GM12878 (cell line): ENCODE measurements around the gene TDRD5. TPM values are rescaled to one million over a fixed set of nuclear protein-coding genes. Genes with fewer than 3 reads are reported as not detected.

ENCODE experiments used
- ATAC-seq: fragments of 200-7000 bp; cut with Tn5 transposase; 3 replicates; pipeline ENCODE4 v1.9.1; 2020; ENCODE audit warnings: mild to moderate bottlenecking, moderate library complexity
- BruUV-seq: library from RNA; stranded (reverse); fragments of 400-500 nt; replicated peaks from 2 replicates; lab custom pipeline; 2021; lab: Mats Ljungman, UMichigan
- CTCF ChIA-PET: fragments of 300-600 bp; sonication (Branson Sonifier 250); formaldehyde crosslinking; extraction: SDS; loops from one replicate; lab custom pipeline; 2021; ENCODE audit warnings: inconsistent platforms; lab: Yijun Ruan, JAX
- POLR2A ChIA-PET: fragments of 350-600 bp; formaldehyde crosslinking; extraction: SDS; loops from one replicate; lab custom pipeline; 2021; ENCODE audit warnings: inconsistent platforms; lab: Charles Lee
- RAD21 ChIA-PET: fragments of 300-600 bp; sonication (Branson Sonifier 250); formaldehyde crosslinking; loops from one replicate; lab custom pipeline; 2023; ENCODE audit warnings: antibody characterized with exemption; ENCODE audit not compliant: unreplicated experiment; lab: Charles Lee
- SMC1A ChIA-PET: fragments of 300-600 bp; sonication (Branson Sonifier 250); formaldehyde crosslinking; loops from one replicate; lab custom pipeline; 2023; ENCODE audit not compliant: unreplicated experiment, uncharacterized antibody; lab: Charles Lee
- DNase-seq: peaks from one replicate; pipeline ENCODE4 v3.0.0-alpha.2; 2011; ENCODE audit warnings: low read depth, low spot score
- FAIRE-seq: peaks from 3 replicates; lab custom pipeline; 2011; peaks lifted over from hg19 to GRCh38; lab: Jason Lieb, UNC
- H2AFZ ChIP-seq: 2 replicates; pipeline ENCODE4 v1.6.0; 2011; ENCODE audit warnings: low read depth, low read length, control low read depth; ENCODE audit not compliant: control insufficient read depth
- H3K27ac ChIP-seq: 2 replicates; pipeline ENCODE4 v1.5.1; 2011; ENCODE audit warnings: control low read depth; ENCODE audit not compliant: control insufficient read depth, insufficient read depth
- H3K27me3 ChIP-seq, 2 experiments: replicated peaks in 1 of 2; 2 replicates each; pipeline versions ENCODE4 v1.6.0 to v1.6.1; 2011; ENCODE audit warnings: low read length in 1 of 2; ENCODE audit not compliant: control insufficient read depth in 2 of 2, insufficient read depth in 2 of 2
- H3K36me3 ChIP-seq, 2 experiments: 2 replicates each; pipeline ENCODE4 v1.5.1; 2011; ENCODE audit warnings: low read length in 1 of 2; ENCODE audit not compliant: control insufficient read depth in 2 of 2, insufficient read depth in 2 of 2
- H3K4me1 ChIP-seq: 2 replicates; pipeline ENCODE4 v1.6.1; 2011; ENCODE audit warnings: mild to moderate bottlenecking, low read length, moderate library complexity, mixed read lengths; ENCODE audit not compliant: control insufficient read depth, insufficient read depth
- H3K4me2 ChIP-seq: 2 replicates; pipeline ENCODE4 v1.6.0; 2011; ENCODE audit warnings: control low read depth; ENCODE audit not compliant: control insufficient read depth, insufficient read depth
- H3K4me3 ChIP-seq: fragments of 200-600 bp; sonication (generic); 2 replicates; pipeline ENCODE4 v1.5.1; 2016
- H3K79me2 ChIP-seq: 2 replicates; pipeline ENCODE4 v1.6.0; 2011; ENCODE audit warnings: low read length; ENCODE audit not compliant: control insufficient read depth, insufficient read depth
- H3K9ac ChIP-seq: 2 replicates; pipeline ENCODE4 v1.8.0; 2011; ENCODE audit warnings: low read length, control low read depth, mixed read lengths; ENCODE audit not compliant: control insufficient read depth, insufficient read depth
- H3K9me3 ChIP-seq: replicated peaks from 3 replicates; pipeline ENCODE4 v1.5.1; 2011; ENCODE audit warnings: mild to moderate bottlenecking, low read length; ENCODE audit not compliant: control insufficient read depth, insufficient read depth
- H4K20me1 ChIP-seq: 2 replicates; pipeline ENCODE4 v1.6.0; 2011; ENCODE audit not compliant: control insufficient read depth, insufficient read depth
- EED ChIP-seq: sonication (generic); IDR thresholded peaks from 2 replicates; pipeline ENCODE4 v1.6.1; 2016; ENCODE audit warnings: antibody characterized with exemption, low read depth
- JUND ChIP-seq: IDR thresholded peaks from 2 replicates; pipeline ENCODE4 v1.6.1; 2012; ENCODE audit warnings: low read depth, mild to moderate bottlenecking, low read length, improper control_type of control experiment, moderate library complexity
- MEF2B ChIP-seq: fragments of 450-650 bp; IDR thresholded peaks from 2 replicates; pipeline ENCODE4 v1.6.1; 2018; ENCODE audit warnings: mild to moderate bottlenecking, moderate library complexity; ENCODE audit not compliant: partially characterized antibody, poor library complexity, severe bottlenecking
- POU2F2 ChIP-seq: IDR thresholded peaks from 3 replicates; pipeline ENCODE4 v1.6.1; 2011; ENCODE audit warnings: low read depth, mild to moderate bottlenecking, low read length, borderline replicate concordance
- SREBF2 ChIP-seq: IDR thresholded peaks from 2 replicates; pipeline ENCODE4 v1.6.1; 2012; ENCODE audit warnings: mild to moderate bottlenecking, low read length
- ZZZ3 ChIP-seq: IDR thresholded peaks from 2 replicates; pipeline ENCODE4 v1.6.1; 2011; ENCODE audit warnings: low read depth; ENCODE audit not compliant: control insufficient read depth, insufficient read length
- WGBS: methylation state at CpG from one replicate; pipeline ENCODE4 v1.1.6; 2016; ENCODE audit warnings: low lambda C conversion rate; ENCODE audit not compliant: insufficient replicate concordance, insufficient coverage; ENCODE audit errors: missing lambda C conversion rate; 5-methylcytosine and 5-hydroxymethylcytosine counted together
- in situ Hi-C: fragments of 300-500 bp; cut with MboI; formaldehyde crosslinking; loops from 9 replicates; pipeline ENCODE4 v1.14.3; 2018; ENCODE audit warnings: mixed read lengths
- intact Hi-C: fragments of 100-400 bp; cut with micrococcal nuclease; formaldehyde crosslinking; loops from one replicate; pipeline ENCODE4 v1.14.2; 2022; ENCODE audit not compliant: unreplicated experiment
- polyA plus RNA-seq, 11 experiments: library from polyadenylated mRNA; depleted of rRNA in 4 of 11; unstranded in 6 of 11; stranded (reverse) in 5 of 11; fragments of >200 nt; fragmentation: Nextera tagmentation in 4 of 11; fragmentation: Illumina TruSeq in 1 of 11; extraction: Ambion mirVana in 4 of 11; extraction: Trizol in 1 of 11; gene quantifications; 1 replicate in 1 of 11; 2 replicates in 10 of 11; pipeline versions ENCODE4 v1.2.1 to v1.2.3, GENCODE V29; 2011 to 2016; ENCODE audit warnings: inconsistent platforms in 2 of 11, missing spikeins in 2 of 11, low read depth in 1 of 11
- total RNA-seq, 4 experiments: library from RNA; depleted of rRNA in 3 of 4; stranded (reverse); fragments of >200 nt in 3 of 4; fragmentation: Illumina TruSeq in 1 of 4; extraction: Trizol in 1 of 4; gene quantifications; 2 replicates each; pipeline versions ENCODE4 v1.2.1 to v1.2.3, GENCODE V29; 2013 to 2021
- TF ChIP-seq, protein P1 (sequence below), 3 experiments: IDR thresholded peaks in 2 of 3; conservative IDR thresholded peaks in 1 of 3; 2 replicates each; pipeline ENCODE4 v1.5.1; 2011; ENCODE audit warnings: low read depth in 3 of 3, low read length in 3 of 3, mild to moderate bottlenecking in 3 of 3, control low read depth in 2 of 3, moderate library complexity in 2 of 3, inconsistent platforms in 1 of 3, mixed read lengths in 1 of 3; ENCODE audit not compliant: control insufficient read depth in 2 of 3, insufficient read depth in 1 of 3; ENCODE audit errors: extremely low read depth in 1 of 3
- TF ChIP-seq, protein P2 (sequence below): fragments of 450-650 bp; IDR thresholded peaks from 2 replicates; pipeline ENCODE4 v1.6.1; 2018; ENCODE audit warnings: mild to moderate bottlenecking, low read depth, moderate library complexity; ENCODE audit not compliant: partially characterized antibody

TDRD5 gene
- total and polyA plus RNA-seq, 10 of the 15 experiments (the other 5 are each of a cell fraction or from before 2014, with no cell fraction given) = 0.01 TPM; not detected in 9

DNA sequence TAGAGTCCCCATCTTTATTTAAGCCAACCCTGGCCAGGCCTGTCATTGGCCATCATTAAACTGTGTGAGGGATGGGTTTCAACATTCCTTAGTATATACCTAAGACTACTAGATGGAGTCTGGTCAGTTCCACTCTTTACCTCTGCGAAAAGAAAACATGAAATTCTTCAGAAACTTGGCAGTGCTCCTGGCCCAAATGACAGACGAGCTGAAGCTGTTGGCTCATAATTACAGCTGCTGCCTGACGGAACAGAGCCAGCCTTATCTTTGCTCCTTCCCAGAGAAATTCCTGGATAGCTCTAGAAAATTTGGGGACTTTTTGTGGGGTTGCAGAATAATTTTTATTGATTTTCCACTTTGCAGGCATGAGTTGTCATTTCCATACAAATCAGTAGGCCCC lies 46.3 kb upstream of the TDRD5 start:
- in situ Hi-C loops (no loop called here), intact Hi-C loops (no loop called here)
- SMC1A ChIA-PET = no interaction called here
- no peak for DNase-seq
- POLR2A ChIA-PET = no interaction called here
- H3K27me3 ChIP-seq = no peaks in the 10 kb centered on the region
- WGBS = 9% methylated on average over 3 of the region's 3 CpGs
- FAIRE-seq = no peak
- RAD21 ChIA-PET = no interaction called here
- H3K4me2 ChIP-seq = no peak overlapping the region
- H3K4me3 ChIP-seq = no peak overlapping the region
- H3K9me3 ChIP-seq = no peaks in the 10 kb centered on the region; the same call in 2 of the 3 replicates
- no peak overlapping the region for H3K9ac ChIP-seq
- no peak for TF ChIP-seq JUND
- no peak for TF ChIP-seq MEF2B
- TF ChIP-seq EED = no peak
- no peak for TF ChIP-seq SREBF2
- TF ChIP-seq, protein P1, sequence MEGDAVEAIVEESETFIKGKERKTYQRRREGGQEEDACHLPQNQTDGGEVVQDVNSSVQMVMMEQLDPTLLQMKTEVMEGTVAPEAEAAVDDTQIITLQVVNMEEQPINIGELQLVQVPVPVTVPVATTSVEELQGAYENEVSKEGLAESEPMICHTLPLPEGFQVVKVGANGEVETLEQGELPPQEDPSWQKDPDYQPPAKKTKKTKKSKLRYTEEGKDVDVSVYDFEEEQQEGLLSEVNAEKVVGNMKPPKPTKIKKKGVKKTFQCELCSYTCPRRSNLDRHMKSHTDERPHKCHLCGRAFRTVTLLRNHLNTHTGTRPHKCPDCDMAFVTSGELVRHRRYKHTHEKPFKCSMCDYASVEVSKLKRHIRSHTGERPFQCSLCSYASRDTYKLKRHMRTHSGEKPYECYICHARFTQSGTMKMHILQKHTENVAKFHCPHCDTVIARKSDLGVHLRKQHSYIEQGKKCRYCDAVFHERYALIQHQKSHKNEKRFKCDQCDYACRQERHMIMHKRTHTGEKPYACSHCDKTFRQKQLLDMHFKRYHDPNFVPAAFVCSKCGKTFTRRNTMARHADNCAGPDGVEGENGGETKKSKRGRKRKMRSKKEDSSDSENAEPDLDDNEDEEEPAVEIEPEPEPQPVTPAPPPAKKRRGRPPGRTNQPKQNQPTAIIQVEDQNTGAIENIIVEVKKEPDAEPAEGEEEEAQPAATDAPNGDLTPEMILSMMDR (IDR thresholded peaks at IDR 0.05 in 2 of 3, conservative IDR thresholded peaks at IDR 0.05 in 1 of 3; ENCODE audit: control insufficient read depth in 2 of 3, extremely low read depth in 1 of 3, insufficient read depth in 1 of 3, low read depth in 3 of 3, low read length in 3 of 3) = no peak
- TF ChIP-seq ZZZ3 = no peak
- TF ChIP-seq, protein P2, sequence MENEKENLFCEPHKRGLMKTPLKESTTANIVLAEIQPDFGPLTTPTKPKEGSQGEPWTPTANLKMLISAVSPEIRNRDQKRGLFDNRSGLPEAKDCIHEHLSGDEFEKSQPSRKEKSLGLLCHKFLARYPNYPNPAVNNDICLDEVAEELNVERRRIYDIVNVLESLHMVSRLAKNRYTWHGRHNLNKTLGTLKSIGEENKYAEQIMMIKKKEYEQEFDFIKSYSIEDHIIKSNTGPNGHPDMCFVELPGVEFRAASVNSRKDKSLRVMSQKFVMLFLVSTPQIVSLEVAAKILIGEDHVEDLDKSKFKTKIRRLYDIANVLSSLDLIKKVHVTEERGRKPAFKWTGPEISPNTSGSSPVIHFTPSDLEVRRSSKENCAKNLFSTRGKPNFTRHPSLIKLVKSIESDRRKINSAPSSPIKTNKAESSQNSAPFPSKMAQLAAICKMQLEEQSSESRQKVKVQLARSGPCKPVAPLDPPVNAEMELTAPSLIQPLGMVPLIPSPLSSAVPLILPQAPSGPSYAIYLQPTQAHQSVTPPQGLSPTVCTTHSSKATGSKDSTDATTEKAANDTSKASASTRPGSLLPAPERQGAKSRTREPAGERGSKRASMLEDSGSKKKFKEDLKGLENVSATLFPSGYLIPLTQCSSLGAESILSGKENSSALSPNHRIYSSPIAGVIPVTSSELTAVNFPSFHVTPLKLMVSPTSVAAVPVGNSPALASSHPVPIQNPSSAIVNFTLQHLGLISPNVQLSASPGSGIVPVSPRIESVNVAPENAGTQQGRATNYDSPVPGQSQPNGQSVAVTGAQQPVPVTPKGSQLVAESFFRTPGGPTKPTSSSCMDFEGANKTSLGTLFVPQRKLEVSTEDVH = no peak
- no peak for TF ChIP-seq POU2F2
- no TSS peak for BruUV-seq
- no peaks in the 10 kb centered on the region for H4K20me1 ChIP-seq
- ATAC-seq = no peak
- H3K36me3 ChIP-seq = no peaks in the 10 kb centered on the region
- CTCF ChIA-PET = no interaction called here
- no peak overlapping the region for H2AFZ ChIP-seq
- H3K27ac ChIP-seq = no peak overlapping the region
- no peaks in the 10 kb centered on the region for H3K79me2 ChIP-seq
- H3K4me1 ChIP-seq = no peaks in the 10 kb centered on the region
